K562 (cell line): ENCODE data around the gene ABCA4. TPM values are rescaled to one million over a fixed set of nuclear protein-coding genes. Genes with fewer than 3 reads are reported as not detected.

Source experiments
- ATAC-seq: fragments of 200-7000 bp; cut with Tn5 transposase; 3 replicates; pipeline ENCODE4 v1.9.1; 2020; ENCODE audit warnings: moderate library complexity
- BruUV-seq: library from RNA; stranded (reverse); fragments of 400-500 nt; replicated peaks from 2 replicates; lab custom pipeline; 2021; lab: Mats Ljungman, UMichigan
- CTCF ChIA-PET: fragments of 300-600 bp; formaldehyde crosslinking; extraction: SDS; loops from one replicate; lab custom pipeline; 2021; ENCODE audit warnings: low intra/inter-chr PET ratio; lab: Yijun Ruan, JAX
- POLR2A ChIA-PET: fragments of 300-600, 350-650 bp; sonication (Branson Sonifier 250); formaldehyde crosslinking; extraction: SDS; loops from one replicate; lab custom pipeline; 2021; ENCODE audit warnings: antibody characterized with exemption, inconsistent platforms; lab: Yijun Ruan, JAX
- DNase-seq, 4 experiments: peaks; one replicate each; pipeline versions ENCODE4 v3.0.0 to v3.0.0-alpha.2; 2011 to 2018; ENCODE audit warnings: low spot score in 3 of 4, mixed read lengths in 3 of 4; ENCODE audit errors: extremely low read depth in 1 of 4
- FAIRE-seq: peaks from 2 replicates; lab custom pipeline; 2011; peaks lifted over from hg19 to GRCh38; lab: Jason Lieb, UNC
- H2AFZ ChIP-seq: 2 replicates; pipeline ENCODE4 v1.6.0; 2011; ENCODE audit warnings: low read depth, low read length, control low read depth, inconsistent platforms
- H3K27ac ChIP-seq: fragments of 200-600 bp; 3 replicates; pipeline ENCODE4 v1.8.0; 2011; ENCODE audit warnings: low read depth, mild to moderate bottlenecking, control low read depth, inconsistent platforms, low read length, moderate library complexity, mixed read lengths; ENCODE audit errors: extremely low read depth
- H3K27me3 ChIP-seq, 2 experiments: fragments of 300-600 bp in 1 of 2; 2 replicates in 1 of 2; 3 replicates in 1 of 2; pipeline versions ENCODE4 v1.6.0 to v1.8.0; 2011; ENCODE audit warnings: inconsistent platforms in 2 of 2, low read length in 2 of 2, mild to moderate bottlenecking in 1 of 2, mixed read lengths in 1 of 2, moderate library complexity in 1 of 2; ENCODE audit not compliant: control insufficient read depth in 2 of 2, insufficient read depth in 2 of 2
- H3K36me3 ChIP-seq: fragments of 300-600 bp; 3 replicates; pipeline ENCODE4 v1.8.0; 2011; ENCODE audit warnings: mild to moderate bottlenecking, low read length, inconsistent platforms; ENCODE audit not compliant: control insufficient read depth, insufficient read depth
- H3K4me1 ChIP-seq, 2 experiments: fragments of 200-600 bp in 1 of 2; replicated peaks in 1 of 2; 2 replicates in 1 of 2; 3 replicates in 1 of 2; pipeline versions ENCODE4 v1.5.1 to v1.8.0; 2011; ENCODE audit warnings: inconsistent platforms in 2 of 2, low read length in 2 of 2, mild to moderate bottlenecking in 1 of 2, mixed read lengths in 1 of 2, moderate library complexity in 1 of 2; ENCODE audit not compliant: control insufficient read depth in 2 of 2, insufficient read depth in 2 of 2
- H3K4me2 ChIP-seq: 2 replicates; pipeline ENCODE4 v1.6.1; 2011; ENCODE audit warnings: low read length, control low read depth, inconsistent platforms, mixed read lengths; ENCODE audit not compliant: insufficient read depth
- H3K4me3 ChIP-seq: fragments of 200-600 bp; sonication (generic), shearing (Covaris generic); 2 replicates; pipeline ENCODE4 v1.5.1; 2016; ENCODE audit warnings: control low read depth, inconsistent platforms
- H3K79me2 ChIP-seq: fragments of 200-600 bp; 3 replicates; pipeline ENCODE4 v1.8.0; 2011; ENCODE audit warnings: low read length, inconsistent platforms; ENCODE audit not compliant: control insufficient read depth, insufficient read depth
- H3K9ac ChIP-seq, 2 experiments: 2 replicates each; pipeline versions ENCODE4 v1.6.0 to v1.6.1; 2011; ENCODE audit warnings: low read depth in 2 of 2, low read length in 2 of 2, control low read depth in 1 of 2, inconsistent platforms in 1 of 2, mild to moderate bottlenecking in 1 of 2, mixed read lengths in 1 of 2; ENCODE audit not compliant: insufficient read depth in 1 of 2
- H3K9me1 ChIP-seq: one replicate; pipeline ENCODE4 v1.6.0; 2011; ENCODE audit warnings: inconsistent platforms, mild to moderate bottlenecking, low read length, moderate library complexity; ENCODE audit not compliant: control insufficient read depth, insufficient read depth
- H3K9me3 ChIP-seq: replicated peaks from 2 replicates; pipeline ENCODE4 v1.5.1; 2011; ENCODE audit warnings: low read depth, low read length, inconsistent platforms; ENCODE audit not compliant: control insufficient read depth, insufficient read depth
- H4K20me1 ChIP-seq: replicated peaks from 2 replicates; pipeline ENCODE4 v1.6.1; 2011; ENCODE audit warnings: low read length, inconsistent platforms, mixed read lengths; ENCODE audit not compliant: control insufficient read depth, insufficient read depth
- BRCA1 ChIP-seq, 2 experiments: fragments of 450-650 bp in 1 of 2; sonication (generic) in 1 of 2; formaldehyde crosslinking in 1 of 2; IDR thresholded peaks; 2 replicates each; pipeline versions ENCODE4 v1.5.0 to v1.6.1; 2017 to 2020; ENCODE audit warnings: mild to moderate bottlenecking in 1 of 2, missing genetic modification reagents in 1 of 2
- MCM5 ChIP-seq: fragments of 450-650 bp; IDR thresholded peaks from 2 replicates; pipeline ENCODE4 v1.6.1; 2016; ENCODE audit warnings: low read depth
- MYBL2 ChIP-seq, 2 experiments: fragments of 450-650 bp in 1 of 2; sonication (generic) in 1 of 2; formaldehyde crosslinking in 1 of 2; IDR thresholded peaks; 2 replicates each; pipeline versions ENCODE4 v1.6.1 to v1.8.1; 2017 to 2022; ENCODE audit warnings: borderline replicate concordance in 1 of 2, inconsistent platforms in 1 of 2, low read depth in 1 of 2, mild to moderate bottlenecking in 1 of 2, missing genetic modification reagents in 1 of 2, moderate library complexity in 1 of 2
- POLR2G ChIP-seq: fragments of 200-400 bp; formaldehyde crosslinking; IDR thresholded peaks from 2 replicates; pipeline ENCODE4 v1.6.1; 2017; ENCODE audit warnings: low read depth, mild to moderate bottlenecking, antibody characterized with exemption, low read length, moderate library complexity
- SAFB ChIP-seq: fragments of 200-400 bp; formaldehyde crosslinking; IDR thresholded peaks from 2 replicates; pipeline ENCODE4 v1.6.1; 2017; ENCODE audit warnings: low read depth, low read length, borderline replicate concordance
- SP1 ChIP-seq: sonication (generic); formaldehyde crosslinking; IDR thresholded peaks from 2 replicates; pipeline ENCODE4 v1.8.1; 2022; ENCODE audit warnings: mild to moderate bottlenecking, missing genetic modification reagents
- ZNF347 ChIP-seq: fragments of 450-650 bp; formaldehyde crosslinking; IDR thresholded peaks from 2 replicates; pipeline ENCODE4 v1.4.0; 2020; ENCODE audit warnings: low read depth, mild to moderate bottlenecking, moderate library complexity
- ZNF445 ChIP-seq: fragments of 250-450 bp; sonication (Bioruptor Pico); IDR thresholded peaks from 2 replicates; pipeline ENCODE4 v1.4.0; 2020; ENCODE audit warnings: low read depth, mild to moderate bottlenecking, moderate library complexity
- WGBS: fragments of 100-300 bp; shearing (Covaris generic); methylation state at CpG from one replicate; pipeline ENCODE4 v1.1.6; 2016; ENCODE audit warnings: low coverage, mixed read lengths; ENCODE audit not compliant: insufficient coverage; ENCODE audit errors: missing lambda C conversion rate; 5-methylcytosine and 5-hydroxymethylcytosine counted together
- in situ Hi-C: fragments of 300-500 bp; cut with MboI; formaldehyde crosslinking; loops from 4 replicates; pipeline ENCODE4 v1.15.0; 2018; ENCODE audit warnings: inconsistent platforms, mixed read lengths
- intact Hi-C: fragments of 100-400 bp; cut with micrococcal nuclease; formaldehyde crosslinking; loops from 2 replicates; pipeline ENCODE4 v1.14.2; 2022
- polyA plus RNA-seq, 8 experiments: library from polyadenylated mRNA; depleted of rRNA in 4 of 8; stranded (reverse) in 5 of 8; unstranded in 3 of 8; fragments of >200 nt; fragmentation: Nextera tagmentation in 2 of 8; fragmentation: Illumina TruSeq in 1 of 8; extraction: Ambion mirVana in 2 of 8; extraction: Trizol in 1 of 8; gene quantifications; 2 replicates each; pipeline versions ENCODE4 v1.2.1 to v1.2.3, GENCODE V29; 2011 to 2014; ENCODE audit warnings: inconsistent platforms in 1 of 8, missing spikeins in 1 of 8
- total RNA-seq, 7 experiments: library from RNA; depleted of rRNA in 6 of 7; stranded (reverse); fragments of >200 nt in 6 of 7; fragmentation: Illumina TruSeq in 2 of 7; extraction: Trizol in 2 of 7; gene quantifications; 2 replicates each; pipeline versions ENCODE4 v1.2.1 to v1.2.3, GENCODE V29; 2011 to 2021; ENCODE audit warnings: low replicate concordance in 1 of 7
- TF ChIP-seq, protein P1 (sequence below): fragments of 450-650 bp; formaldehyde crosslinking; IDR thresholded peaks from 2 replicates; pipeline ENCODE4 v1.4.0; 2022; ENCODE audit warnings: missing genetic modification characterization

Gene ABCA4
- total and polyA plus RNA-seq, 9 of the 15 experiments (the other 6 are each of a cell fraction or from before 2014, with no cell fraction given), result 0.01 to 0.04 TPM; not detected in 7

DNA sequence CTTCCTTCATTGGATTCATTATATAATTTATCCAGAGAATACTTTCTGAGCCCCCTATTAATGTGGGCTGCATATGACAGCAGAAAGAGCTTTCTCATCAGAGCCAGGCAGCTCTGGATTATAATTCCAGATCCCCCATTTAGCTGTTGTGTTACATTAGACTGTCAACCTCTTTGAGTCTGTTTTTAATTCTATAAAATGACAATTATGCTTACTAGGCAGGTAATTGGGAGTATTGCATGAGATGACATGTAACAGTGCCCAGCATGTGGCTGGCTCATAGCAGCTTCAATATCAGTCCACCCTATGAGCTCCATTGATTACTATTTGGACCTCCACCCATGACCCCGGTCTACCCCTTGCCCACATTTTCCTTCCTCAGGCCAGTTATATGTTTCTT is 49.6 kb downstream of the ABCA4 start:
- Histone ChIP-seq H3K36me3 (no peaks in the 10 kb centered on the region), H3K4me2 (no peak overlapping the region), H4K20me1 (no peaks in the 10 kb centered on the region), H3K9ac (no peak overlapping the region), H2AFZ (no peak overlapping the region), H3K79me2 (no peaks in the 10 kb centered on the region), H3K9me1 (no peaks in the 10 kb centered on the region), H3K4me1 (no peaks in the 10 kb centered on the region), H3K27me3 (peaks cover 3 to 30% of the 10 kb centered on the region in 2 experiments), H3K9me3 (no peaks in the 10 kb centered on the region), H3K4me3 (no peak overlapping the region), H3K27ac (no peak overlapping the region)
- ChIA-PET CTCF (no interaction called here), POLR2A (interaction anchor here (1.0 to 1.1 kb wide), 2 partner anchors 9 to 30 kb away, joined by 3 read pairs; no protein-coding TSS in a partner anchor)
- DNase-seq (no peak), ATAC-seq (no peak), FAIRE-seq (no peak)
- in situ Hi-C loops, result no loop called here
- TF ChIP-seq BRCA1 (IDR thresholded peaks at IDR 0.05), result no peak
- TF ChIP-seq BRCA1 (CRISPR knock-in tag; IDR thresholded peaks at IDR 0.05), result no peak
- TF ChIP-seq, protein P1, sequence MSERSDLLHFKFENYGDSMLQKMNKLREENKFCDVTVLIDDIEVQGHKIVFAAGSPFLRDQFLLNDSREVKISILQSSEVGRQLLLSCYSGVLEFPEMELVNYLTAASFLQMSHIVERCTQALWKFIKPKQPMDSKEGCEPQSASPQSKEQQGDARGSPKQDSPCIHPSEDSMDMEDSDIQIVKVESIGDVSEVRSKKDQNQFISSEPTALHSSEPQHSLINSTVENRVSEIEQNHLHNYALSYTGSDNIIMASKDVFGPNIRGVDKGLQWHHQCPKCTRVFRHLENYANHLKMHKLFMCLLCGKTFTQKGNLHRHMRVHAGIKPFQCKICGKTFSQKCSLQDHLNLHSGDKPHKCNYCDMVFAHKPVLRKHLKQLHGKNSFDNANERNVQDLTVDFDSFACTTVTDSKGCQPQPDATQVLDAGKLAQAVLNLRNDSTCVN (CRISPR knock-in tag), result no peak
- no peak for TF ChIP-seq MYBL2 (IDR thresholded peaks at IDR 0.05; ENCODE audit: low read depth)
- TF ChIP-seq MYBL2 (CRISPR knock-in tag; IDR thresholded peaks at IDR 0.05; ENCODE audit: borderline replicate concordance), result no peak
- TF ChIP-seq ZNF347 (CRISPR knock-in tag), result no peak
- TF ChIP-seq ZNF445 (CRISPR knock-in tag), result no peak
- TF ChIP-seq SAFB, result no peak
- TF ChIP-seq POLR2G, result no peak
- TF ChIP-seq MCM5, result no peak
- no peak for TF ChIP-seq SP1 (CRISPR knock-in tag)
- intact Hi-C loops, result no loop called here
- no TSS peak for BruUV-seq
- 6% methylated on average over 1 of the region's 1 CpG for WGBS
